Jurkat, Clone E6-1 (cell line): Measurements from ENCODE around the gene ZNF497.
"Not testable (repeated sequence)": the region's sequence is repeated elsewhere in the genome, so short reads cannot be mapped to it uniquely, and the experiment has no call there.

ENCODE experiments used
- DNase-seq: peaks from one replicate; pipeline ENCODE4 v3.0.0-alpha.2; 2011; ENCODE audit warnings: low read depth, low spot score
- H3K4me3 ChIP-seq: 2 replicates; pipeline ENCODE4 v1.5.1; 2011; ENCODE audit warnings: mild to moderate bottlenecking, low read length, control low read depth, moderate library complexity

Gene ZNF497

DNA sequence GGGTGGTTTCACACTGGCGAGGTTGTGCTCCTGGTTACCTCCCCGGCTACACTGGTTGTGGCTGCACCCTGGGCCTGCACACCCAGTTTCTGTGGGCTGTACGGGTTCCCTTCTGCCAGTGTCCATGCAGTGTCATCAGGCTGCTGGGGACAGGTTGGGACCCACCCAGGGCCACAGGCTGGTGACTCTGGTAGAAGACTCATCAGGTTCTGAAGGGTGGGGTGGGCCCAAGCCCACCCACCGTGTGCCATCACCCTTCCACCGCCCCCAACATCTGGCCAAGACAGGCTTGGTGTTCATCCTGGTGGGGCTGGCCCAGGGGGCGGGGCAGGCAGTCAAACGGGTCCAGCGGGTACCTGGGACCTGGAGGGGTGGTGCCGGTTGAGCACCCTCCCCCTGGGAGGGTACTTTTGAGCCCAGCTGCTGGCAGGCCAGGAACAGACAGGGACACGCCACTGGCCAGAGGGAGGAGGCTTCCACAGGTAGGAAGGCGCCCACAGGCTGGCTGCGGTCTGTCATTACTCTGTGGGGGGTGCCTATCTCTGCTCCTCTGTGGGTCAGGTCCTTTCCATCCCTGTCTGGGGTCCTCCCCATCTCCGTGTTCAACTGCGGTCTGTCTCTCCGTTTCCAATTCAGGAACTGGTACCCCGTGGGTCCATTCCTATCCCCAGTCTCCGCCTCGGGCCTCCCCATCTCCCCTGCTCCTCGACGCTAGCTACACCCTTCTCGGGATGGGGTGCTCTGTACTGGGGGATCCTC is 32.8 kb upstream of the ZNF497 start, which contains the start of gene RNF225:
TSS of gene RNF225 (plus strand) at position 437 of the 759 bp plus-strand sequence. CDS start 434 bp downstream, outside the sequence.
- no peak for DNase-seq
- H3K4me3 ChIP-seq: no peak within 1 kb of the TSS

DNA sequence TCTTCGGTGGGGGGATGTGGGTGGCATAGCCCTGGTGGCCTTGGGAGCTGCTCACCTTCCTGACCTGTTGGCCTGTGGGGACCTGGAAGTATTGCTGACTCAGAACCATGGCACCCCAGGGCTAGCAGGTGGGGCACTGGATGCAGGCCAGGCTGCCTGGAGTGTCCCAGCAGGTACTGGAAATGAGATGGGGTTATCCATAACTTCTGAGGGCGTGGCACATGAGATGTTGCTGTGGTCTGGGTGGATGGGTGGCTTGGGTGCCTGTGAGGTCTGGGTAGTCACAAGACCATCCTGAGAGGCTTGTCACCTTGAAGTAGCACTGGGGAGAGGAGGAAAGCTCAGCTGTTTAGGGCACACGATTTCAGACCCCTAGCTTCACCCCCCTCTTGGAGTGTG is 32.3 kb upstream of the ZNF497 start:
- no peak overlapping the region for H3K4me3 ChIP-seq
- no peak for DNase-seq

DNA sequence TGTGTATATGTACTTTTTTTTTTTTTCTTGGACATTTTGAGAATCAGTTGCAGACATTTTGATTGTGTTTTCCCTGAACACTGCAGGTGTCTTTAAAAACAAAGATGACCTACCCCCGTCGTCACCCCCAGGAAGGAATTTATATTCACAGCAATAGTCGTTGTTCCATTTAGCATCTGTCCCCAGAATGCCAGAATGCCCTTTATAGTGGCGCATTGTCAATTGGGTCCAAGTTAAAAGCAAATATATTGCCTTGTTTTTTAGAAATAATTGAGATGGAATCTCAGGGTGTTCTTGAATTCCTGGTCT is 31.1 kb upstream of the ZNF497 start:
- no peak overlapping the region for H3K4me3 ChIP-seq
- DNase-seq: no peak

DNA sequence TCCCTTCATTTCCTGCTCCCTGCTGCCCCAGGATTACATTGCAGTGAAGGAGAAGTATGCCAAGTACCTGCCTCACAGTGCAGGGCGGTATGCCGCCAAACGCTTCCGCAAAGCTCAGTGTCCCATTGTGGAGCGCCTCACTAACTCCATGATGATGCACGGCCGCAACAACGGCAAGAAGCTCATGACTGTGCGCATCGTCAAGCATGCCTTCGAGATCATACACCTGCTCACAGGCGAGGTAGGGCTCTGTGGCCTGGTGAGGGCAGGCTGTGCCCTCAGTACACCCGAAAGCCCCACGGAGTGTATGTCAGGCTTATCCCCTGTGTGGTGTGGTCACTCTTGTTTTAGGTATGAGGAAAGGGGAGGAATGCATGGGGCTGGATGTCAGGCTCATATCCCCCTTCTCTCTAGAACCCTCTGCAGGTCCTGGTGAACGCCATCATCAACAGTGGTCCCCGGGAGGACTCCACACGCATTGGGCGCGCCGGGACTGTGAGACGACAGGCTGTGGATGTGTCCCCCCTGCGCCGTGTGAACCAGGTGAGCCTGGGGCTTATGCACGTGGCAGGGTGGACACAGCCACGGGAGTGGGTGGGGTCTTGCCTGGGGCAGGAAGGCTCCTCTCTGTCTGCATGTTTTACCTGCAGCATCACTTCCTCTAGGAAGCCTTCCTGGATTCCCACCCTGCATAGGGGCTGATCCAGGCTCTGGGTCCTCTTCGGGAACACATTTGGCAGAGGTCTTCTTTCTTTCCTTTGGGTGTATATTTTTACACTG is 30.6 kb upstream of the ZNF497 start:
- no peak for DNase-seq
- H3K4me3 ChIP-seq: no peak overlapping the region

DNA sequence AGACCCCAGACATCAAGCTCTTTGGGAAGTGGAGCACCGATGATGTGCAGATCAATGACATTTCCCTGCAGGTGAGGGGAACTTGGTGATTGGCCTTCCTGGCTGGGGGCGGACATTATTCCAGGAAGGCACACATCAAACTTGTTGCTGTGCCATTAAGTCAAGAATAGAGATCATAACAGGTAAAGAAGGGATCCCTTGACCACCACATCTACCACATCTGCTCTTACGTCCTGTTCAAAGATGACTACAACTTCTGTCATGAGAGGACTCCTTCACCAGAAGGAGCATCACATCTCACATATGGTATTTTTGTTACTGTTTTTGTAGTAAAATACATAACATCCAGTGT is 25.6 kb upstream of the ZNF497 start:
- peak overlapping the region; percentile 100 for H3K4me3 ChIP-seq
- no peak for DNase-seq

DNA sequence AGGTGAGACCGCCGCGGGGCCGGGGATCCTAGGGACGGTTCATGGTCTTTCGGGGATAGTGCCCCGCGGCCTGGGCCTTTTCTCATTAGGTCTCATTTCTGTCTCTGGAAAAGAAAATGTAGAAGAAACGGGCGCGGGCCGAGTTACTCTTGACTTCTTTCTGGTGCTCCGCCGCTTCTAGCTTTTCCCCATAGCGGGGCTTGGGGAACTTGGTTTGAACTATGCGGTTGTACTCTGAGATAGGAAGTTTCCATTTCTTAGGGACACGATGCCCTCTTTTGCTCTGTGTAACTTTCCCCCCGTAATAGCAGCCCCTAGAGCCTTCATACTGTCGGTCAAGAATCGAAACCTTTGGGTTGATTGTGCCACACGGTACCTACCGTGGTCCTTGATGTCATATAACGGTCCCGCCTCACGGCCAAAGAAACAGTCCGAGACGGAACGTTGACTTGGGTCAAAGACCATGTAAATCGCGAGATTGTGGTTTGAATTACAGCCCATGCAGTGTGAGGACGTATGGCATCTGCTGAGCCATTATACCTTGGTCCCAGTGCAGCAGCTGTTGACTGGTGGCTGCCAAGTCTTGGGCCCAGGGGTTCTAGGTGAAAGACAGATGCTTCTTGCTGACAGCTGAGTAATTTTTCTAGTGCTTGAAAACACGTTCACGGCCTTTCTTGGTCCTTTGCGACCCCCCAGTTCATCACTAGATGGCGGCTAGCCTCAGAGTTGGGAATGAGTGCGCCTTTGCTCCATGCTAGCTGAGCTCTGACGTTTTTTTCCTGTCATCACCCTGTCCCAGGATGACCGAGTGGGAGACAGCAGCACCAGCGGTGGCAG is 25.0 kb upstream of the ZNF497 start:
- DNase-seq: no peak
- peak overlapping the region; percentile 100 for H3K4me3 ChIP-seq

DNA sequence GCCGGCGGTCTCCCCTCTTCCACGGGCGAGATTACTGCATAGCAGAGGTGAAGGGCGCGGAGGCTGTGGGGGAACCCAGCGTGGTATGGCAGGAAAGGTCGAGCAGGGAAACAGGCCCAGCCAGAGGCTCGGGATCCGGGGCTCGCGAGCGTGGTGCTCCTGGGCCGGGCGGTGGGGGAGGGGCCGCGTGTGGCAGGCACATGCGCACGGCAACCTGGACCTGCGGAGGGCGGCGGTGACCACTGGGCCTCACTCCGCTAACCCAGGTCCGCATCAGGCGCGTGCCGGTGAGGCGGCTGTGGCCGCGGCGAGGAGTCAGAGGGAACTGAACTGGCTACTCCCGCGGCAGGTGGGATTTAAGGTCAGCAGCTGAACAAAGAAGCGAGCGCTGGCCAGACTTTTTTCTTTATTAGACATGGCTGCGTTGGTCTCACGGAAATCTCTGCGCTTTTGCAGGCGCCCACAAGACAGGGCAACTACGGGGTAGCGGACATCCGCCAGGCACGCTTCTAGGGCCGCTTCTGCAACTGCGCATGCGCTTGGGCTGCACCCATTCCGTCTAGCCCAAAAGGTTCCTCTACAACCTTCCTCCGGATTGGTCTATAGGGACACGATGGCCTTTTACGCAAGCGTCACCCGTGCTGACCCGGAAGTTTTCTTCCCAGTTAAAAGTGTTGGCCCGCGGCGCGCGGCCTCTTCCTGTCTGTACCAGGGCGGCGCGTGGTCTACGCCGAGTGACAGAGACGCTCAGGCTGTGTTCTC is 24.2 kb upstream of the ZNF497 start, which contains the start of gene RPS5:
TSS of gene RPS5 (plus strand) at position 694 of the 762 bp plus-strand sequence. CDS start 869 bp downstream, outside the sequence.
- DNase-seq: peak; percentile 99
- H3K4me3 ChIP-seq: peak within 1 kb of the TSS; percentile 100

DNA sequence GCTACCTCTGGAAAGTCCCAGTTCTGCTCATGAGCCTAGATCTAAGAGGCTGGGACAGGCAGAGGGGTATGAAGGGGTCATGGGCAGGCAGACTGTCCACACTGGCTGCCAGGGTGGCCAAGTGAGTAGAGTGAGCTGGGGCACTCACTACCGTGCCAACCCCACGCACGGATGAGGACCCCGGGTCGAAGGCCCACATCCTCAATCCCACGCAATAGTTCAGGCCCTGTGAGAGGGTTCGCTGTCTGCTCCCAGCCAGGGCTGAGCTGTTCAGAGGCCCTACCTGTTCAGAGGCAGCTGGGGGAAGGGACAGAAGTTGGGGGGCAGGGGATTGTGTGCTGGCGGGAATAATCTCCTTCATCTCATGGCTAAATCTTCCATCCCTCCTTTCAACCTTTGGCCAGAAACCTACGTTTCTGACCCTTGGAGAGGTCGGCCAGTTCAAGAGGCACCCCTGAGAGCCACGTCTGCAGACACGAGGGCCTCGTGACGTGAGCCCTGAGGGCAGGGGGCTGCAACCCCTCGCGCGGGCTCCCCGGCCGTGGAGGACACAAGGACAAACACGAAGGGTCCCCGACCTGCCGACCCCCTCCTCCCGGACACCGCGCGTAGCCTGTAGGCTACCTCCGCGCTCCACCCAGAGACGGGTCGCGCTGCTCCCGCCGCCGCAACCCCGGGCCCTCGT is 23.5 kb upstream of the ZNF497 start:
- DNase-seq: no peak
- peak overlapping the region; percentile 100 for H3K4me3 ChIP-seq

DNA sequence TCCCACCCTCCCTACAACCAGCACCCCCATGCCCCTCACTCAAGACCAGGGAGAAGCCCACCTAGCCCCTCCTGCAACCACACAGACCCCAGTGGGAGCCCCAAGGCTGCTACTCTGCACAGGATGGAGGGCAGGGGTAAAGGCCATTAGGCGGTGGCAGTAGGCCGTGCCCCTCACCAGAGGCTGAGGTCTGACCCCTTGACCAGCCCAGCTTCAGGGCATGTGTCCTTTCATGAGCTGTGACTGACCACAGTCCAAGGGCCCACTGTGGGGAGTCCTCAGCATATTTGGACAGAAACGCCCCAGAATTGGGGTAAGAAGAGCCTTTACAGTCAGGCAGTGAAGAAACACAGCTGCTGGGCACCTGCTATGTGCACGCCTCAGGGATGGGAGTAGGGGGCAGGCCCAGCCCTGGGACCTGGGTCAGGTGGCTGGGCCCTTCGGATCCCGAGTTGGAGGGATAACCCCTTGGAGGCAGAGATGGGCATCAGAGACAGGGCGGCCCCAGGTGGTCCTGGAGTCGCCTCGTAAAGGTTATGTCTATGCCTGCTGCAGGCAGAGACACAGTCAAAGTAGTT is 22.9 kb upstream of the ZNF497 start:
- peak overlapping the region; percentile 100 for H3K4me3 ChIP-seq
- no peak for DNase-seq

DNA sequence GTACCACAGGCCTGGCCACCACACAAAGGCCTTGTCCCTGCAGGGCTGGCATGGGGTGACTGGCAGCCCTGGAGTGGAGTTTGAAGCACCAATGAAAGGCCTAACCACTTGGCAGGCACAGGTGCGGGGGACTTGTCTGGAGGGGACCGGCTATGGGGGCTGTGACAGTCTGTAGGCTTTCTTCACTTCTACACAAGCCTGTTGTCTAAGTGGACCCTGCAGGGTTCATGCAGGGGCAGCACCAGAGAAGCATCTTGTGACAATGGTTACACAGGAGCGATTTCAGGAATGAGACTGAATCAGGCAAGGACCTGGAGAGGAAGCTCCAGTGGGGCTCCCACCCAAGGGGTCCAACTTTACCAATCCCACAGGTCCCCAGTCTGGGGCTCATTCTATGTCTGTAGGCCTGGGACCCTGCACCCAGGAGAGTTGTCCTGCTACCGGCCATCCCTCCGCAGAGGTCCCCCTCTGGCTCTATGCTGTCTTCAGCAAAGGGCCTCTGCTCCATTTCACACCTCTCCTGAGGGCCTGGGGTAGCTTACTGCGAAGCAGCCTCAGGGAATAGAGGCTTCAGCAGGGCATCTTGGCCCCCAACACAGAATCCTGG is 20.5 kb upstream of the ZNF497 start:
- no peak for DNase-seq

DNA sequence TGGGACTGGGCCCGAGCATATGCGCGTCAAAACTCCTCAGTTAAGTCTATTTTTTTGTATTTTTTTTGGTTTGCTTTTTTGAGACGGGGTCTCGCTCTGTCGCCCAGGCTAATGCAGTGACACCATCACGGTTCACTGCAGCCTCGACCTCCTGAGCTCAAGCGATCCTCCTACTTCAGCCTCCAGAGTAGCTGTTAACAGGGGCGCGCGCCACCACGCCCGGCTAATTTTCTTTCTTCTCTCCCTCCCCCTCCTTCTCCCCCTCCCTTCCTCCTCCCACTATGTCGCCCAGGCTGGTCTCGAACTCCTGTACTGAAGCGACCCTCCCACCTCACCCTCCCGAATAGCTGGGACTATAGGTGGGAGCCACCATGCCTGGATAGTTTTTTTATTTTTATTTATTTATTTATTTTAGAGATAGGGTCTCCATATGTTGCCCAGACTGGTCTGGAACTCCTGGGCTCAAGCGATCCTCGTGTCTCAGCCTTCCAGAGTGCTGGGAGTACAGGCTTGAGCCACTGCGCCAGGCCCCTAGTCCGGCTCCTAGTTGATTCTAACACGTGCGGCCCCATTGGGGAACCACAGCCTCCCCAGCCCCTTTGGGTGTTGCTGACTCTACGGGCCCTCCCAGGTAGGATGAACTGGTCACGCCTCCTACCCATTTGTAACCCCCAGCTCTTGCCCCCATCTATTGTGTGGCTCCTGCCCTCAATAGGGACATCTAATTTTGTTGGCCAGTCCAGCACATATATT is 19.1 kb upstream of the ZNF497 start:
- DNase-seq: no peak

More for the DNA sequence above, 20.5 kb upstream of the ZNF497 start:
- H3K4me3 ChIP-seq: no peak overlapping the region

DNA sequence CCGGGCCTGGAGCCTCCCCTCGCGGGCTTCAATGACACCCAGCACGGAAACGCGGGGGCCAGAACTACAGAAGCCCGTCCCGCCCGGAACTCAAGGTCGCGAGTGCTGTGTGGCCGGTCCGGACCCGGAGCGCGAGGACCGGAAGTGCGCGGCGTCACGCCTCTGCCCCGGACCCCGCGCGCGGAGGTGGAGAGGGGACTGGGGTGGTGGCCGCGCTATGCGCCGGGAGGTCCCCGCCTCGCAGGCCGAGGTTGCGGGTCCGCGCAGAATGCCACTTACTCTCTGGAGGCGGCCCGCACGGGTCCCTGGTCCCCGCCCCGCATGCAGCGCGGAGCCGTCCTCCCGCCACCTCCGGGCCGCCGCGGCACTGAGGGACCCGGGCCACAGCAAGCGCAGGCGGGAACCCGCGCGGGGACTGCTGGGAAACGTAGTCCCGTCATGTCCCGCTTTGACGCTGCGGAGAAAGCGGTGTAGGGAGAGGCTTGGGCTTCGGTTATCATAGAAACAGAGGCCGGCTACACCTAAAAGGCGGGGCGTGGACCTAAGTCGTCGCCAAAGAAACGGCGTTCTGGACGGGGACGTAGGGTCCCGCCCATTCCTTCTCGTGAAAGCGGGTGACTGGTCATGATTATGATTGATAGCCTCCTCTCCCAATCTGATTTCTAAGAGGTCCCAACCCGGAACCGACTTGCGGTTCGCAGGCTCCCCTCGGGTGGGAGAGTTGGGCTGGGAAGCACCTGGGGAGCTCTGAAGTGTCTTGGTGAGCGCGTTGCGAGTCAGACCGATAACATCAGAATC is 18.3 kb upstream of the ZNF497 start, which contains the start of gene ZNF837:
TSS of gene ZNF837 (minus strand) at position 369 of the 798 bp plus-strand sequence. CDS start 11,698 bp downstream, outside the sequence.
- H3K4me3 ChIP-seq: peak within 1 kb of the TSS; percentile 86
- DNase-seq: peak; percentile 100

More for the DNA sequence above, 19.1 kb upstream of the ZNF497 start:
- peak overlapping the region; percentile 86 for H3K4me3 ChIP-seq

DNA sequence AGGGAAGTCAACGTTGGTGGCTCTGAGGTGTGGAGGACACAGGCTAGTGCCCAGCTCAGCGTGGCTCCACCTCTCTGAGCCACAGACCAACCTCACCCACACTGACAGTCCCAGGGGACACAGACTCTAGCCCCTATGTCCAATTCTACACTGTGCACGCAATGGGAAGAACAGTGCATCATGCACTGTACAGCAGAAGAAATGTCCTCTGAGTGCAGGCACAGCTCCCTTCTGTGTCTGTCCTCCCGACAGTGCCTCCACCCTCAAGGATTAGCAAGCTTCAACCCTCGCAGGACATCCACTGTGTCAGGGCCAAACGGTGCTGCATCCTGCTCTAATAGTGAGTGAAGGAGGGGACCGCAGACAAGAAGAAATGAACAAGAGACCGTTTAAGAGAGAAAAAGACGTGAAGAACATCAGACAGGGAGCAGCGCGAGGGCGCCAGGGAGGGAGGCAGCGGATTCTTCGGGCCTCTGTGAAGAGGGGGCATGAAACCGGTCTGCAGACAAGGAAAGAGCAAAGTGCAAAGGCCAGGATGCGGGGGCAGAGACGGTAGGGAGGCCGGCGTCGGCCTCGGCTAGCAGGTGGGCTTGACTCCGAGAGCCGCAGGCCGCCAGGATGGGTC is 17.6 kb upstream of the ZNF497 start:
- peak overlapping the region; percentile 86 for H3K4me3 ChIP-seq
- no peak for DNase-seq

DNA sequence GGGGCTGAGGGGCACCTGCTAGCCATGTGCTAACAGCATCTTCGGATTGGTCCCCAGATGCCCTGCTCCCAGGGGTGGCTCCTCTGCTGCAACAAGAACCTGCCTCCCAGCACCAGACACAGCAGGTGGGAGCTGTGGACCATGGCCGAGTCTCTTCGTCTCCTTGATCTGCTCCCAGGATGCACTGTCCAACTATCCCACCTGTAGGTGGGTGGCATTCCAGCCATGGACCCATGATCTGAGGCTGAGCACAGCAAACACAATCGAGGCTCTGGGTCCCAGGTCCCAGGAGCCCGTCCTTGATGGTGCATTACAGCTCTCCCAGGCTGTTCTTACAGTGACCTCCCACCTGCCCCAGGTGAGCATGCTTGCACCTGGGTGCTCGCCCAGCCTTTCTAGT is 16.7 kb upstream of the ZNF497 start:
- no peak overlapping the region for H3K4me3 ChIP-seq
- no peak for DNase-seq

DNA sequence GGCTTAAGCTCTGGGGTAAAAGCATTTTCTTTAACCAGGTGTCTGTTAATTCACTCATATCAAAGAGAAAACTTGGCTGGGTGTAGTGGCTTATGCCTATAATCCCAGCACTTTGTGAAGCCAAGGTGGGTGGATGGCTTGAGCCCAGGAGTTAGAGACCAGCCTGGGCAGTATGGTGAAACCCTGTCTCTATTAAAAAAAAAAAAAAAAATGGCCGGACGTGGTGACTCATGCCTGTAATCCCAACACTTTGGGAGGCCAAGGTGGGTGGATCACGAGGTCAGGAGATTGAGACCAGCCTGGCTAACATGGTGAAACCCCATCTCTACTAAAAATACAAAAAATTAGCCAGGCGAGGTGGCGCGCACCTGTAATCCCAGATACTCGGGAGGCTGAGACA is 14.2 kb upstream of the ZNF497 start:
- not testable (repeated sequence) for DNase-seq, H3K4me3 ChIP-seq

DNA sequence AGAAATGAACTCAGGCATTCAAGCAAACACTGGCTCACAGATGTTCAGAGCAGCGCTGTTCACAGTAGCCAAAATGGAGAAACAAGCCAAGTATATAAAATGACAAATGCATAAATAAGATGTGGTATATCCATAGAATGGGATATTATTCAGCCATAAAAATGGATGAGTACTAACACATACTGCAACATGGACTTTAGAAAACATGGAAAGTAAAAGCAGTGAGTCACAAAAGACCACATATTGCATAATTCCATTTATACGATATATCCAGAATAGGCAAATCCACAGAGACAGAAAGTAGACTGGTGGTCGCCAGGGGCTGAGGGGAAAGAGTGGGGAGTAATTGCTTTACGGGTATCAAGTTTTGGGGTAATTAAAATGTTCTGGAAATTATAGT is 11.6 kb upstream of the ZNF497 start:
- no peak for DNase-seq
- no peak overlapping the region for H3K4me3 ChIP-seq
